ENCODE measurements around the gene MAGI1.

The MAGI1 gene

GRCh38 chr3:65685621-65686235 lies 353.0 kb downstream of the MAGI1 start:
- no peak overlapping the region for H3K27ac ChIP-seq (replicated peaks)

GRCh38 chr3:65678516-65678915 lies 360.2 kb downstream of the MAGI1 start:
- no peak overlapping the region for H3K27ac ChIP-seq (replicated peaks)
- no peak overlapping the region for H3K4me3 ChIP-seq (replicated peaks; ENCODE audit: insufficient read depth, low read length)
- no peaks in the 10 kb centered on the region for H3K27me3 ChIP-seq (ENCODE audit: insufficient read depth, poor library complexity, severe bottlenecking)
- no peak for DNase-seq (ENCODE audit: low read depth in 1 of 2, low spot score in 1 of 2)
- TF ChIP-seq SPI1 (IDR thresholded peaks at IDR 0.05; ENCODE audit: borderline replicate concordance, low read depth): no peak
- TF ChIP-seq GABPA (IDR thresholded peaks at IDR 0.05; ENCODE audit: low read depth): no peak
- no peak for TF ChIP-seq CTCF (IDR thresholded peaks at IDR 0.05; ENCODE audit: insufficient read depth, low read length)
- no peak for TF ChIP-seq REST (IDR thresholded peaks at IDR 0.05; ENCODE audit: insufficient replicate concordance, low read depth)
- TF ChIP-seq POLR2AphosphoS5 (IDR thresholded peaks at IDR 0.05; ENCODE audit: low read depth): no peak

More at GRCh38 chr3:65685621-65686235, 353.0 kb downstream of the MAGI1 start:
- H3K27me3 ChIP-seq (ENCODE audit: insufficient read depth, poor library complexity, severe bottlenecking): no peaks in the 10 kb centered on the region
- no peak overlapping the region for H3K4me3 ChIP-seq (replicated peaks; ENCODE audit: insufficient read depth, low read length)
- DNase-seq (ENCODE audit: low read depth in 1 of 2, low spot score in 1 of 2): no peak
- TF ChIP-seq SPI1 (IDR thresholded peaks at IDR 0.05; ENCODE audit: borderline replicate concordance, low read depth) (no peak), POLR2AphosphoS5 (IDR thresholded peaks at IDR 0.05; ENCODE audit: low read depth) (no peak), CTCF (IDR thresholded peaks at IDR 0.05; ENCODE audit: insufficient read depth, low read length) (no peak), REST (IDR thresholded peaks at IDR 0.05; ENCODE audit: insufficient replicate concordance, low read depth) (no peak), GABPA (IDR thresholded peaks at IDR 0.05; ENCODE audit: low read depth) (no peak)

GRCh38 chr3:65677486-65678010 lies 361.2 kb downstream of the MAGI1 start:
- H3K27me3 ChIP-seq (ENCODE audit: insufficient read depth, poor library complexity, severe bottlenecking): no peaks in the 10 kb centered on the region
- no peak for TF ChIP-seq REST (IDR thresholded peaks at IDR 0.05; ENCODE audit: insufficient replicate concordance, low read depth)
- no peak for TF ChIP-seq SPI1 (IDR thresholded peaks at IDR 0.05; ENCODE audit: borderline replicate concordance, low read depth)
- TF ChIP-seq GABPA (IDR thresholded peaks at IDR 0.05; ENCODE audit: low read depth): no peak
- no peak for TF ChIP-seq CTCF (IDR thresholded peaks at IDR 0.05; ENCODE audit: insufficient read depth, low read length)
- no peak for TF ChIP-seq POLR2AphosphoS5 (IDR thresholded peaks at IDR 0.05; ENCODE audit: low read depth)
- no peak overlapping the region for H3K4me3 ChIP-seq (replicated peaks; ENCODE audit: insufficient read depth, low read length)
- DNase-seq (ENCODE audit: low read depth in 1 of 2, low spot score in 1 of 2): no peak
- H3K27ac ChIP-seq (replicated peaks): no peak overlapping the region

Data from HL-60 (cell line).